ENCODE measurements around the gene COX4I1.

DNA sequence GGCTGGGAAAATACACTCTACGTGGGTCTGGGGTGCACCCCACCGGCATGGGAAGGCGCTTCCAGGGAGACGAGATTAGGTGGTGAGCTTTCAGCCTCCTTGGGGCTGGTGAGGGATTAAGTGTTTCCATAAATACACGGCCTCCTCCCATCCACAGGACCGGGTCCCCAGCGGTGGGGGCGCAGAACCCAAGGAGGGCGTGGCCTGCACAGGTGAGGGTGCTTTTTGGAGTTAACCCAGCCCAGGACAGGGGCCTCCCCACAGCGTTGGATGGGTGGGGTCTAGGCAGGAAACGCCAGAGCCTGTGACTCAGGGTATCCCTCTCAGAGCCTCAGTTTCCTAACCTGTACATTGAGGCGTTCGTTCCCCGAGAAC lies 49.7 kb upstream of the COX4I1 start:
- no peak for TF ChIP-seq NRF1 (IDR thresholded peaks at IDR 0.05; ENCODE audit: low read depth, low read length)
- no peak for TF ChIP-seq POLR2A (IDR thresholded peaks at IDR 0.05; ENCODE audit: control extremely low read depth in 1 of 2, low read depth in 2 of 2, low read length in 2 of 2)
- TF ChIP-seq, protein P1, sequence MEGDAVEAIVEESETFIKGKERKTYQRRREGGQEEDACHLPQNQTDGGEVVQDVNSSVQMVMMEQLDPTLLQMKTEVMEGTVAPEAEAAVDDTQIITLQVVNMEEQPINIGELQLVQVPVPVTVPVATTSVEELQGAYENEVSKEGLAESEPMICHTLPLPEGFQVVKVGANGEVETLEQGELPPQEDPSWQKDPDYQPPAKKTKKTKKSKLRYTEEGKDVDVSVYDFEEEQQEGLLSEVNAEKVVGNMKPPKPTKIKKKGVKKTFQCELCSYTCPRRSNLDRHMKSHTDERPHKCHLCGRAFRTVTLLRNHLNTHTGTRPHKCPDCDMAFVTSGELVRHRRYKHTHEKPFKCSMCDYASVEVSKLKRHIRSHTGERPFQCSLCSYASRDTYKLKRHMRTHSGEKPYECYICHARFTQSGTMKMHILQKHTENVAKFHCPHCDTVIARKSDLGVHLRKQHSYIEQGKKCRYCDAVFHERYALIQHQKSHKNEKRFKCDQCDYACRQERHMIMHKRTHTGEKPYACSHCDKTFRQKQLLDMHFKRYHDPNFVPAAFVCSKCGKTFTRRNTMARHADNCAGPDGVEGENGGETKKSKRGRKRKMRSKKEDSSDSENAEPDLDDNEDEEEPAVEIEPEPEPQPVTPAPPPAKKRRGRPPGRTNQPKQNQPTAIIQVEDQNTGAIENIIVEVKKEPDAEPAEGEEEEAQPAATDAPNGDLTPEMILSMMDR (IDR thresholded peaks at IDR 0.05; ENCODE audit: control extremely low read depth in 1 of 3, insufficient read depth in 1 of 3, low read depth in 1 of 3, low read length in 3 of 3) = no peak
